ENCODE results near the gene SLC25A30.

The SLC25A30 gene

DNA sequence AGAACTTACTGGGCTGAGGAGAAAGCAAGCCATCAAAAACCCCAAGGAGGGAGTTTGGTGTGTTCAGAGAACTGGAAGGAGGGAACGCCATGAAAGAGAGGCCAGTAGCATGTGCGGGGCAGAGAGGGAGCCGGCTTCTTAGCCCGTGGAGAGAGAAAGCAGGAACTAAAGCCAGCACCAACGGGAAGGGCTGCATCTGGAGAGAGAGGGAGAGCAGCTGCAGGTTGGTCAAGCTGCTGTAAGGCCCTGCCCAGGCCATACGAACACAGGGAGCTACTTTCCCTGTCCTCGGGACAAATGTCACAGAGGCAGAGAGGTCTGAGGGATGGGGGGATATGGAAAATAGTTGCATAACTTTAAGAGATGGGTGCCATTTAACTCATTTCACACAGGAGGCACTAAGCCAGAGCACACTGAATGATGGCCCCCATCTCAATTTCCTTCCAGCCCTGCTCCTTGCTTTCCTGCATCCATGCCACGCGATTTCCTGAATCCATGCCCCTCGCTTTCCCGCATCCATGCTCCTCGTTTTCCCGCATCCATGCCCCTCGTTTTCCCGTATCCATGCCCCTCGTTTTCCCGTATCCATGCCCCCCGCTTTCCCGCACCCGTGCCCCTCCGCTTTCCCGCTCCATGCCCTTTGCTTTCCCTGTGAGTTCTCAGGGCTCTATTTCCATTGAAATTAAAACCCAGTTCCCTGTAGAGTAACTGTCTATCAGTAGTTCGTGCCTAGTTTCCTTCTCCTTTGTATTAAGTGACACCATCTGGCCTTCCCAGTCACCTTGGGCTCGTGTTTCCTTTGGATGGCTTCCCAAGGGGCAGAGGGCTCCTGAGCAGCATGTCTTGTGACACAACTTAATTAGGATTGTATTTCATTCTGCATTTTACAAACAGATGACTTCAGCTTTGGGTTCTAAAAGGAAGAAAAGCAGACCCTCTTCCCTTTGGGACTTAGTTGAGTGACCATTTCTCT lies 45.7 kb downstream of the SLC25A30 start:
- TF ChIP-seq, protein P1, sequence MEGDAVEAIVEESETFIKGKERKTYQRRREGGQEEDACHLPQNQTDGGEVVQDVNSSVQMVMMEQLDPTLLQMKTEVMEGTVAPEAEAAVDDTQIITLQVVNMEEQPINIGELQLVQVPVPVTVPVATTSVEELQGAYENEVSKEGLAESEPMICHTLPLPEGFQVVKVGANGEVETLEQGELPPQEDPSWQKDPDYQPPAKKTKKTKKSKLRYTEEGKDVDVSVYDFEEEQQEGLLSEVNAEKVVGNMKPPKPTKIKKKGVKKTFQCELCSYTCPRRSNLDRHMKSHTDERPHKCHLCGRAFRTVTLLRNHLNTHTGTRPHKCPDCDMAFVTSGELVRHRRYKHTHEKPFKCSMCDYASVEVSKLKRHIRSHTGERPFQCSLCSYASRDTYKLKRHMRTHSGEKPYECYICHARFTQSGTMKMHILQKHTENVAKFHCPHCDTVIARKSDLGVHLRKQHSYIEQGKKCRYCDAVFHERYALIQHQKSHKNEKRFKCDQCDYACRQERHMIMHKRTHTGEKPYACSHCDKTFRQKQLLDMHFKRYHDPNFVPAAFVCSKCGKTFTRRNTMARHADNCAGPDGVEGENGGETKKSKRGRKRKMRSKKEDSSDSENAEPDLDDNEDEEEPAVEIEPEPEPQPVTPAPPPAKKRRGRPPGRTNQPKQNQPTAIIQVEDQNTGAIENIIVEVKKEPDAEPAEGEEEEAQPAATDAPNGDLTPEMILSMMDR (IDR thresholded peaks at IDR 0.05; ENCODE audit: low read depth, low read length), result no peak

DNA sequence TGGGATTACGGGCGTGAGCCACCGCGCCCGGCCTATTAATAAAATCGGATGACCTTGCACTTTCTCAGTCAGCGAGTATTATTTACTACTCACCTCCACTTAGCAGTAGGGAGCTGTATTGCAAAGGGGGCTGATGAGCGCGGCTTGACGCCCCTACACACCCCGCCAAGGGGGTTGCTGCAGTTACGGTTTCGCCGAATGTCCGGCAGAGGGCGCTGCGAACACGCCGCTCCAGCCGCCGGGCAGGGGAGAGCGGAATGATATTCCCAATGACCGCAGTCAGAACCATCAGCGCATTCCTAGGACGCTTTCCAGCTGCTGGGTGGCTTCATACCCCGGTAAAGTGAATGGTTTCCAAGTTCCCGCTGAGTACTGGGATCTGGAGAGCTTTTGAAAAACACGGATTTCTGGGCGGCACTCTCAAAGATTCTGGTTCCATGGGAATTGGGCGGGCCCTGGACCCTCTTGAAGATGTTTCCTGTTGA lies 47.2 kb downstream of the SLC25A30 start:
- Histone ChIP-seq H3K4me3 (ENCODE audit: low read depth, low read length) (no peak overlapping the region), H3K27me3 (ENCODE audit: insufficient read depth, low read depth, severe bottlenecking) (no peaks in the 10 kb centered on the region), H3K36me3 (no peaks in the 10 kb centered on the region), H3K9me3 (ENCODE audit: severe bottlenecking) (no peaks in the 10 kb centered on the region), H3K27ac (no peak overlapping the region)
- TF ChIP-seq, protein P1 (IDR thresholded peaks at IDR 0.05; ENCODE audit: low read depth, low read length), result peak; percentile 81
- DNase-seq, result peak; percentile 47

More for the DNA sequence above, 45.7 kb downstream of the SLC25A30 start:
- H3K27ac ChIP-seq, result no peak overlapping the region
- H3K9me3 ChIP-seq (ENCODE audit: severe bottlenecking), result no peaks in the 10 kb centered on the region
- H3K4me3 ChIP-seq (ENCODE audit: low read depth, low read length), result no peak overlapping the region
- no peak for DNase-seq
- H3K27me3 ChIP-seq (ENCODE audit: insufficient read depth, low read depth, severe bottlenecking), result no peaks in the 10 kb centered on the region
- H3K36me3 ChIP-seq, result no peaks in the 10 kb centered on the region

GRCh38 chr13:45369116-45369515 lies 49.1 kb downstream of the SLC25A30 start:
- TF ChIP-seq, protein P1 (IDR thresholded peaks at IDR 0.05; ENCODE audit: low read depth, low read length), result no peak
- no peak for DNase-seq
- Histone ChIP-seq H3K36me3 (no peaks in the 10 kb centered on the region), H3K4me3 (ENCODE audit: low read depth, low read length) (no peak overlapping the region), H3K27ac (no peak overlapping the region), H3K27me3 (ENCODE audit: insufficient read depth, low read depth, severe bottlenecking) (no peaks in the 10 kb centered on the region), H3K9me3 (ENCODE audit: severe bottlenecking) (no peaks in the 10 kb centered on the region)

GRCh38 chr13:45368571-45368970 lies 49.6 kb downstream of the SLC25A30 start:
- Histone ChIP-seq H3K36me3 (no peaks in the 10 kb centered on the region), H3K4me3 (ENCODE audit: low read depth, low read length) (no peak overlapping the region), H3K27ac (no peak overlapping the region), H3K9me3 (ENCODE audit: severe bottlenecking) (no peaks in the 10 kb centered on the region), H3K27me3 (ENCODE audit: insufficient read depth, low read depth, severe bottlenecking) (no peaks in the 10 kb centered on the region)
- TF ChIP-seq, protein P1 (IDR thresholded peaks at IDR 0.05; ENCODE audit: low read depth, low read length), result no peak
- no peak for DNase-seq

- no peak for DNase-seq
- TF ChIP-seq, protein P1 (IDR thresholded peaks at IDR 0.05; ENCODE audit: low read depth, low read length), result no peak
- H3K27ac ChIP-seq, result no peak overlapping the region
- H3K27me3 ChIP-seq (ENCODE audit: insufficient read depth, low read depth, severe bottlenecking), result no peaks in the 10 kb centered on the region
- H3K9me3 ChIP-seq (ENCODE audit: severe bottlenecking), result no peaks in the 10 kb centered on the region
- no peak overlapping the region for H3K4me3 ChIP-seq (ENCODE audit: low read depth, low read length)
- H3K36me3 ChIP-seq, result no peaks in the 10 kb centered on the region
Observed at GRCh38 chr13:45368005-45368404, 50.2 kb downstream of the SLC25A30 start.
